B cell (primary cell): ENCODE data around the gene RNF150. TPM values are rescaled to one million over a fixed set of nuclear protein-coding genes. Genes with fewer than 3 reads are reported as not detected.

ENCODE experiments used
- ATAC-seq: fragments of 200-7000 bp; cut with Tn5 transposase; one replicate; pipeline ENCODE4 v1.10.0; 2021; ENCODE audit warnings: low read depth, mild to moderate bottlenecking, moderate number of reproducible peaks, moderate library complexity
- CTCF ChIA-PET: fragments of 350-600 bp; sonication (Branson Sonifier 250); formaldehyde crosslinking; loops from one replicate; lab custom pipeline; 2021; ENCODE audit warnings: antibody characterized with exemption, inconsistent platforms; lab: Charles Lee
- POLR2A ChIA-PET: fragments of 350-600 bp; sonication (Branson Sonifier 250); formaldehyde crosslinking; loops from one replicate; lab custom pipeline; 2021; ENCODE audit warnings: antibody characterized with exemption; lab: Charles Lee
- DNase-seq: peaks from one replicate; pipeline ENCODE4 v3.0.0; 2013
- H2AFZ ChIP-seq: 2 replicates; pipeline ENCODE4 v1.6.1; 2012; ENCODE audit warnings: mild to moderate bottlenecking, low read depth, low read length; ENCODE audit not compliant: insufficient read depth, poor library complexity, severe bottlenecking
- H3K27ac ChIP-seq, 2 donors: 1 replicate in 1 of 2; 2 replicates in 1 of 2; pipeline ENCODE4 v1.5.1; 2012 to 2013; ENCODE audit warnings: low read length in 2 of 2, mild to moderate bottlenecking in 2 of 2, moderate library complexity in 1 of 2
- H3K27me3 ChIP-seq, 4 experiments: fragments of 200-600 bp in 1 of 4; sonication (generic) in 1 of 4; replicated peaks in 1 of 4; 1 replicate in 2 of 4; 2 replicates in 2 of 4; pipeline versions ENCODE4 v1.6.1 to v1.7.0; 2013 to 2016; ENCODE audit warnings: low read length in 3 of 4, mild to moderate bottlenecking in 2 of 4, mixed read lengths in 1 of 4, moderate library complexity in 1 of 4; ENCODE audit not compliant: insufficient read depth in 4 of 4, control insufficient read depth in 3 of 4; ENCODE audit errors: control extremely low read depth in 1 of 4
- H3K36me3 ChIP-seq, 2 experiments: replicated peaks in 1 of 2; 1 replicate in 1 of 2; 2 replicates in 1 of 2; pipeline versions ENCODE4 v1.6.1 to v1.7.1; 2013; ENCODE audit warnings: low read length in 1 of 2; ENCODE audit not compliant: insufficient read depth in 2 of 2, control insufficient read depth in 1 of 2; ENCODE audit errors: control extremely low read depth in 1 of 2, extremely low read depth in 1 of 2
- H3K4me1 ChIP-seq, 2 donors: fragments of 200-600 bp in 1 of 2; sonication (generic) in 1 of 2; 1 replicate in 1 of 2; 2 replicates in 1 of 2; pipeline versions ENCODE4 v1.5.1 to v1.6.1; 2013 to 2017; ENCODE audit warnings: low read length in 2 of 2; ENCODE audit not compliant: control insufficient read depth in 2 of 2, insufficient read depth in 2 of 2
- H3K4me2 ChIP-seq: replicated peaks from 2 replicates; pipeline ENCODE3; 2012; ENCODE audit warnings: mild to moderate bottlenecking, low read depth, low read length; ENCODE audit not compliant: poor library complexity, severe bottlenecking
- H3K4me3 ChIP-seq, 5 experiments: fragments of 200-600 bp in 1 of 5; sonication (generic) in 1 of 5; 1 replicate in 3 of 5; 2 replicates in 2 of 5; pipeline versions ENCODE4 v1.5.1 to v1.7.0; 2011 to 2016; ENCODE audit warnings: low read length in 4 of 5, mild to moderate bottlenecking in 4 of 5, low read depth in 2 of 5, control low read depth in 1 of 5, moderate library complexity in 1 of 5; ENCODE audit not compliant: insufficient read depth in 1 of 5; ENCODE audit errors: control extremely low read depth in 1 of 5, extremely low read depth in 1 of 5
- H3K79me2 ChIP-seq: fragments of 200-600 bp; sonication (generic); one replicate; pipeline ENCODE4 v1.6.0; 2016; ENCODE audit warnings: low read length; ENCODE audit not compliant: control insufficient read depth, insufficient read depth
- H3K9ac ChIP-seq: fragments of 200-600 bp; sonication (generic); 2 replicates; pipeline ENCODE4 v1.6.1; 2017; ENCODE audit warnings: mild to moderate bottlenecking, low read length, moderate library complexity
- H3K9me3 ChIP-seq, 3 donors: one replicate each; pipeline versions ENCODE4 v1.6.1 to v1.7.1; 2013; ENCODE audit warnings: low read length in 2 of 3; ENCODE audit not compliant: control insufficient read depth in 2 of 3, insufficient read depth in 1 of 3; ENCODE audit errors: control extremely low read depth in 1 of 3
- H4K20me1 ChIP-seq: 2 replicates; pipeline ENCODE4 v1.6.0; 2012; ENCODE audit warnings: mild to moderate bottlenecking, low read length; ENCODE audit not compliant: insufficient read depth, control insufficient read depth, poor library complexity, severe bottlenecking
- H3K27ac Mint-ChIP-seq: one replicate; pipeline ENCODE4 v1.8.0; 2021; ENCODE audit warnings: mixed read lengths
- H3K27me3 Mint-ChIP-seq: one replicate; pipeline ENCODE4 v1.8.0; 2021; ENCODE audit warnings: mixed read lengths
- H3K4me1 Mint-ChIP-seq: one replicate; pipeline ENCODE4 v1.8.0; 2021; ENCODE audit warnings: mixed read lengths
- H3K4me3 Mint-ChIP-seq: one replicate; pipeline ENCODE4 v1.8.0; 2021; ENCODE audit warnings: mixed read lengths
- H3K9me3 Mint-ChIP-seq: one replicate; pipeline ENCODE4 v1.8.0; 2022; ENCODE audit warnings: mixed read lengths; ENCODE audit not compliant: insufficient read depth
- CTCF ChIP-seq: fragments of 200-600 bp; IDR thresholded peaks from one replicate; pipeline ENCODE4 v1.8.0; 2022; ENCODE audit warnings: antibody characterized with exemption, mild to moderate bottlenecking
- EZH2 ChIP-seq: IDR thresholded peaks from 2 replicates; pipeline ENCODE4 v1.6.1; 2012; ENCODE audit warnings: borderline replicate concordance, low read depth, mild to moderate bottlenecking, moderate library complexity, low read length; ENCODE audit not compliant: insufficient read depth, poor library complexity, severe bottlenecking
- WGBS: methylation state at CpG from one replicate; pipeline ENCODE4 v1.1.5; 2013; ENCODE audit warnings: missing lambda C conversion rate; ENCODE audit not compliant: insufficient coverage; 5-methylcytosine and 5-hydroxymethylcytosine counted together
- intact Hi-C: fragments of 100-400 bp; cut with micrococcal nuclease; formaldehyde crosslinking; loops from one replicate; pipeline ENCODE4 v1.10.0; 2022
- polyA plus RNA-seq: library from polyadenylated mRNA; depleted of rRNA; stranded (reverse); fragments of >200 nt; gene quantifications from 2 replicates; pipeline ENCODE4 v1.2.3, GENCODE V29; 2012
- total RNA-seq, 2 donors: library from RNA; stranded (reverse); fragments of 120-200 nt in 1 of 2; gene quantifications; 1 replicate in 1 of 2; 2 replicates in 1 of 2; pipeline versions ENCODE4 v1.2.3 to v1.2.4, GENCODE V29; 2013 to 2022

The RNF150 gene
- total and polyA plus RNA-seq, 2 donors (not counting 1 experiment from before 2014, with no cell fraction given): not detected

GRCh38 chr4:141021397-141022110 lies 111.7 kb downstream of the RNF150 start:
- H3K27ac ChIP-seq: no peak overlapping the region
- intact Hi-C loops: no loop called here
- no peaks in the 10 kb centered on the region for H4K20me1 ChIP-seq
- CTCF ChIA-PET: no interaction called here
- H3K27me3 ChIP-seq: peaks cover 0 to 3% (median 0%) of the 10 kb centered on the region in 4 experiments
- Mint-ChIP-seq H3K4me1 (no peaks in the 10 kb centered on the region), H3K4me3 (no peak overlapping the region), H3K27ac (no peak overlapping the region), H3K9me3 (no peaks in the 10 kb centered on the region), H3K27me3 (peaks cover 17% of the 10 kb centered on the region)
- no peak for DNase-seq
- no peaks in the 10 kb centered on the region for H3K4me1 ChIP-seq
- no peaks in the 10 kb centered on the region for H3K36me3 ChIP-seq
- ATAC-seq: no peak
- H3K4me2 ChIP-seq: no peak overlapping the region
- H3K79me2 ChIP-seq: no peaks in the 10 kb centered on the region
- H3K4me3 ChIP-seq: no peak overlapping the region
- POLR2A ChIA-PET: no interaction called here
- no peak overlapping the region for H3K9ac ChIP-seq
- TF ChIP-seq EZH2 (no peak), CTCF (no peak)
- no peaks in the 10 kb centered on the region for H3K9me3 ChIP-seq
- H2AFZ ChIP-seq: no peak overlapping the region
- WGBS: no CpG with 5 or more reads among the region's 3 CpGs

- WGBS: 73% methylated on average over 1 of the region's 3 CpGs
- ChIA-PET CTCF (no interaction called here), POLR2A (no interaction called here)
- Mint-ChIP-seq H3K27me3 (peaks cover 14% of the 10 kb centered on the region), H3K9me3 (no peaks in the 10 kb centered on the region), H3K4me1 (no peaks in the 10 kb centered on the region), H3K4me3 (no peak overlapping the region), H3K27ac (no peak overlapping the region)
- Histone ChIP-seq H3K9me3 (no peaks in the 10 kb centered on the region), H3K27ac (no peak overlapping the region), H2AFZ (no peak overlapping the region), H3K27me3 (peaks cover 0 to 3% (median 0%) of the 10 kb centered on the region in 4 experiments), H3K4me2 (no peak overlapping the region), H3K9ac (no peak overlapping the region), H3K4me1 (no peaks in the 10 kb centered on the region), H3K79me2 (no peaks in the 10 kb centered on the region), H4K20me1 (no peaks in the 10 kb centered on the region), H3K36me3 (no peaks in the 10 kb centered on the region), H3K4me3 (no peak overlapping the region)
- DNase-seq (no peak), ATAC-seq (no peak)
- TF ChIP-seq EZH2 (no peak), CTCF (no peak)
- intact Hi-C loops: no loop called here
Measured at GRCh38 chr4:141020801-141021261, 112.4 kb downstream of the RNF150 start.
